SU-DHL-6 (cell line): Measurements from ENCODE around the gene TLK2.

ENCODE experiments used
- CTCF ChIP-seq: fragments of 200-600 bp; sonication (generic); IDR thresholded peaks from one replicate; pipeline ENCODE4 v1.5.1; 2017; ENCODE audit warnings: antibody characterized with exemption, mild to moderate bottlenecking, low read length, moderate library complexity; ENCODE audit not compliant: insufficient read depth, poor library complexity, severe bottlenecking
- EZH2phosphoT487 ChIP-seq: fragments of 200-600 bp; sonication (generic), shearing (Covaris generic); conservative IDR thresholded peaks from 2 replicates; pipeline ENCODE4 v1.6.1; 2018; ENCODE audit warnings: mild to moderate bottlenecking, antibody characterized with exemption, low read length, moderate library complexity, mixed read lengths

DNA sequence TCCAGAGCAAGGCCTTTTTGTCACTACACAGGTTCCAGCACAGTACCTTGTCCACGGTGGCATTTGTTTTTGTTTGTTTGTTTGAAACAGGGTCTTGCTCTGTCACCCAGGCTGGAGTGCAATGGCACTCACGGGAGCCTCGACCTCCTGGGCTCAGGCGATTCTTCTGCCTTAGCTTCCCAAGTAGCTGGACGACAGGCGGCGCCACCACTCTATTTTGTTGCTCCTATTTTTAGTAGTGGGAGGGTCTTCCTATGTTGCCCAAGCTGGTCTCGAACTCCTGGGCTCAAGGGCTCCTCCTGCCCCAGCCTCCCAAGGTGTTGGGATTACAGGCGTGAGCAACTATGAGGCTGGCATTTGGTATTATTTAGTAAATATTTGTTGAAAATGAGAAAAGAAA lies 159.2 kb downstream of the TLK2 start:
- TF ChIP-seq CTCF, result no peak
- no peak for TF ChIP-seq EZH2phosphoT487
